ENCODE results near the gene SLC9A7. TPM values are rescaled to one million over a fixed set of nuclear protein-coding genes. Genes with fewer than 3 reads are reported as not detected.
A peak's percentile ranks its signal among the peaks of the same experiment; 100 is the strongest.

Gene SLC9A7
- total RNA-seq, 4 donors from 2014 or later: 2.8 to 10.7 (median 3.3) TPM

DNA sequence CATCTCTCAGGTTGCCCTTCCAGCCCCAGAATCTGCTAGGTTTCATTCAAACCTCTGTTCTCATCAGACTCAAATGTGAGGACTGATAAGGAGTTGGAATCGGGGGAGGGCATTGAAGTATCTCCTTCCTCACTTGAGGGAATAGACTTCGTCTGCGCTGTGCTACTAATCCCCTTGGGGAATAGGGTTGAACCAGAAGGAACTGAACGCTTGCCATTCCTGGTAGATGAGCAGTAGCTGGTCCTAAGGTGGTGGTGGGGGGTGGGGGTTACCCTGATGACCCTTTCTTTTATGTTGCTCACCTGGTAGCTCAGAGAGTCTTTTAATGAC, 692 bp upstream of the SLC9A7 start:
- no peaks in the 10 kb centered on the region for H3K9me3 ChIP-seq
- 31% methylated on average over 2 of the region's 4 CpGs for WGBS
- TF ChIP-seq POLR2A (IDR thresholded peaks at IDR 0.05; ENCODE audit: low read depth) (no peak), POLR2AphosphoS5 (IDR thresholded peaks at IDR 0.05) (no peak), EP300 (IDR thresholded peaks at IDR 0.05) (no peak)
- TF ChIP-seq, protein P1, sequence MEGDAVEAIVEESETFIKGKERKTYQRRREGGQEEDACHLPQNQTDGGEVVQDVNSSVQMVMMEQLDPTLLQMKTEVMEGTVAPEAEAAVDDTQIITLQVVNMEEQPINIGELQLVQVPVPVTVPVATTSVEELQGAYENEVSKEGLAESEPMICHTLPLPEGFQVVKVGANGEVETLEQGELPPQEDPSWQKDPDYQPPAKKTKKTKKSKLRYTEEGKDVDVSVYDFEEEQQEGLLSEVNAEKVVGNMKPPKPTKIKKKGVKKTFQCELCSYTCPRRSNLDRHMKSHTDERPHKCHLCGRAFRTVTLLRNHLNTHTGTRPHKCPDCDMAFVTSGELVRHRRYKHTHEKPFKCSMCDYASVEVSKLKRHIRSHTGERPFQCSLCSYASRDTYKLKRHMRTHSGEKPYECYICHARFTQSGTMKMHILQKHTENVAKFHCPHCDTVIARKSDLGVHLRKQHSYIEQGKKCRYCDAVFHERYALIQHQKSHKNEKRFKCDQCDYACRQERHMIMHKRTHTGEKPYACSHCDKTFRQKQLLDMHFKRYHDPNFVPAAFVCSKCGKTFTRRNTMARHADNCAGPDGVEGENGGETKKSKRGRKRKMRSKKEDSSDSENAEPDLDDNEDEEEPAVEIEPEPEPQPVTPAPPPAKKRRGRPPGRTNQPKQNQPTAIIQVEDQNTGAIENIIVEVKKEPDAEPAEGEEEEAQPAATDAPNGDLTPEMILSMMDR (IDR thresholded peaks at IDR 0.05): no peak
- no peaks in the 10 kb centered on the region for H3K27me3 ChIP-seq
- no peak overlapping the region for H3K27ac ChIP-seq (replicated peaks in 1 of 4)
- peak overlapping the region; percentile 55 to 62 (median 57) for H3K4me3 ChIP-seq
- peaks cover 4 to 15% (median 7%) of the 10 kb centered on the region in 4 donors for H3K4me1 ChIP-seq
- DNase-seq (ENCODE audit: extremely low spot score): no peak
- no peaks in the 10 kb centered on the region for H3K36me3 ChIP-seq
- intact Hi-C loops (cut with DNase I): loop anchor here (5.0 kb wide), 1 partner anchor 38 kb away; no protein-coding TSS in a partner anchor

DNA sequence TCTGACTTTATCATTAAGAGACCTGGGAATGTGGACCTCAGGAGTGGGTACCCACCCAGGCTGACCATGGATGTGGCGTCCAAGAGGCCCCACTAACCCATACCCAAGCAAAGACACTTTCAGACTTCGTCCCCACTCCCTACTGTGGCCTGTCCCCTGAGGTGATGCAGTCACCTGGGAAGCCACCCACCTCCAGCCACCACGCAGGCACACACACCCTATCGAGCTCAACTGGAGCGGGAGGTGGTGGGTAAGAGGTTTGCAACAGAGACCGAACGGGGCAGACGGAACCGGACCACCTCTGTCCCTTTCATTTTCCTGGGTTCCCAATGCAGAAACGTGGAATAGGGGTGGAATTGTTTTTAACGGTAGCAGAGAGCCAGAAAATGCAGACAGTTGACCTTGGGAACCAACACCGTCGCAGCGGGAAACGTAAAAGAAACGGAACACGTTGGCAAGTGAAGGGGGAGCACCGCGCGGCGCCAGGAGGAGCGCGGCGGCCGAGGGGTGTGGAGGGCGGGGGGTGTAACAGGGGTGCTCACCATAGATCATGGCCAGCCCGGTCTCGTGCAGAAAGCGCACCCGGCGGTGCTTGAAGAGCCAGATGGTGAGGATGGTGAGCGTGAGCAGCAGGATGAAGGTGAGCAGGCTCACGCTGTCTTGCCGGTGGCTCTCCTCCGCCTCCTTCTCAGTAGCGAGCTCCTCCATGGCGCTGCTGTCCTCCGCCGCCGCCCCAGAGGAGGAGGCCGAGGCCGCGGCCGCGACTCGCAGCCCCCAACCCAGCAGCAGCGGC, 559 bp downstream of the SLC9A7 start:
- TF ChIP-seq POLR2A (IDR thresholded peaks at IDR 0.05; ENCODE audit: low read depth) (no peak), POLR2AphosphoS5 (IDR thresholded peaks at IDR 0.05) (no peak), EP300 (IDR thresholded peaks at IDR 0.05) (no peak)
- TF ChIP-seq, protein P1 (IDR thresholded peaks at IDR 0.05): no peak
- no peaks in the 10 kb centered on the region for H3K9me3 ChIP-seq
- peaks cover 4 to 15% (median 7%) of the 10 kb centered on the region in 4 donors for H3K4me1 ChIP-seq
- H3K27me3 ChIP-seq: no peaks in the 10 kb centered on the region
- WGBS: 42% methylated on average over 26 of the region's 47 CpGs
- peak overlapping the region in 3 of 4 donors; percentile 33 to 48 (median 38) for H3K27ac ChIP-seq (replicated peaks in 1 of 4)
- no peak for DNase-seq (ENCODE audit: extremely low spot score)
- no peaks in the 10 kb centered on the region for H3K36me3 ChIP-seq
- H3K4me3 ChIP-seq: peak overlapping the region; percentile 55 to 62 (median 57)
- intact Hi-C loops (cut with DNase I): loop anchor here (5.0 kb wide), 1 partner anchor 39 kb away; no protein-coding TSS in a partner anchor

DNA sequence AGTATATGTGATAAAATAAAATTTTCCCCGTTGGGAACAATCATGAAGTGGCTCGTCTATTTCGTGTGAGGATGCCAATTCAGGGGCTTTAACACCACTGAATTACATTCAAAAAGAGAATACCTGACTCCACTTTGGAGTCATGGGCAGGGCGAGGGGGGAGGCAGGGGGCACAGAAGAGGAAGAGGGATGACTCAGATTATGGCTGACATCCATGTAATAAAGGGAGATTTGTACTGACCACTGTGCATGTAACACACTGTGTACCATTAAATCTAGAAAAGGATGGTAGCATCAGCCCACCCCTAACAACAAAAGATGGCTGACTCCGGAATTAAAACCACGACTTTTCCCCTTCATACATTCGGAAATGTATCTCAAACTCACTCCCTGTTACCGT, 1.3 kb downstream of the SLC9A7 start:
- intact Hi-C loops (cut with DNase I): loop anchor here (5.0 kb wide), 1 partner anchor 40 kb away; no protein-coding TSS in a partner anchor
- no peaks in the 10 kb centered on the region for H3K27me3 ChIP-seq

DNA sequence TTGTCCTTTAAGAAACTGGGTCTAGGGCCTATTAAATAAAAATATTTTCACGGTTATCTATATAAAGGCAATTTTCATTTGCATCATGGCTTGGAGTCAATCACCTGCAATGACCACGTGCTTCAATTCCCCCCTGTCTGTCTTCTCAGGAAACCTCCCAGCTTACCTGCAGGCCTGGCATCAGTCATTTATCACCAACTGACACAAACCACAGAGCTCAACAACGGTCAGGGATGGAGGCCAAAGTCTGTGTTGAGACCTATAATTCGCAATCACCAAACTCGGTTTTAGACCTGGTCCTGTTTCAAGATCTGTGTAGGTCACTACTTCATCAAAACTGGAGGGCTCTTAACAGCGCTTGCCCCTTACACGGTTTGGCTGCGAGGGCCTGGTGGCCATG, 1.9 kb downstream of the SLC9A7 start:
- Histone ChIP-seq H3K27ac (replicated peaks in 1 of 4) (no peak overlapping the region), H3K4me1 (peaks cover 4 to 15% (median 7%) of the 10 kb centered on the region in 4 donors), H3K9me3 (no peaks in the 10 kb centered on the region), H3K4me3 (no peak overlapping the region), H3K36me3 (no peaks in the 10 kb centered on the region), H3K27me3 (no peaks in the 10 kb centered on the region)
- intact Hi-C loops (cut with DNase I): loop anchor here (5.0 kb wide), 1 partner anchor 40 kb away; no protein-coding TSS in a partner anchor
- DNase-seq (ENCODE audit: extremely low spot score): no peak
- WGBS: 70% methylated on average over 8 of the region's 8 CpGs
- no peak for TF ChIP-seq EP300 (IDR thresholded peaks at IDR 0.05)
- TF ChIP-seq, protein P1 (IDR thresholded peaks at IDR 0.05): no peak
- no peak for TF ChIP-seq POLR2AphosphoS5 (IDR thresholded peaks at IDR 0.05)
- no peak for TF ChIP-seq POLR2A (IDR thresholded peaks at IDR 0.05; ENCODE audit: low read depth)

More for the DNA sequence above, 1.3 kb downstream of the SLC9A7 start:
- Histone ChIP-seq H3K27ac (replicated peaks in 1 of 4) (no peak overlapping the region), H3K4me3 (no peak overlapping the region), H3K36me3 (no peaks in the 10 kb centered on the region), H3K4me1 (peaks cover 4 to 15% (median 7%) of the 10 kb centered on the region in 4 donors), H3K9me3 (no peaks in the 10 kb centered on the region)
- WGBS: 72% methylated on average over 8 of the region's 8 CpGs
- no peak for DNase-seq (ENCODE audit: extremely low spot score)
- TF ChIP-seq POLR2AphosphoS5 (IDR thresholded peaks at IDR 0.05): no peak
- TF ChIP-seq, protein P1 (IDR thresholded peaks at IDR 0.05): no peak
- no peak for TF ChIP-seq POLR2A (IDR thresholded peaks at IDR 0.05; ENCODE audit: low read depth)
- no peak for TF ChIP-seq EP300 (IDR thresholded peaks at IDR 0.05)
